Measurements from ENCODE around the gene NUDT22.
A peak's percentile ranks its signal among the peaks of the same experiment; 100 is the strongest.

Gene NUDT22

GRCh38 chr11:64225608-64226506 lies at the start of gene NUDT22, which contains the start of gene TRPT1:
Gene NUDT22 (plus strand): TSS chr11:64226274. CDS start chr11:64226653, 379 bp downstream.
Gene TRPT1 (minus strand): TSS chr11:64226186. CDS start chr11:64225860, 326 bp downstream.
- intact Hi-C loops (cut with DNase I), result no loop called here
- peak; percentile 82 to 97 (median 93) for DNase-seq

GRCh38 chr11:64176751-64177150 lies 49.3 kb upstream of the NUDT22 start:
- intact Hi-C loops (cut with DNase I), result no loop called here
- no peak for DNase-seq

DNA sequence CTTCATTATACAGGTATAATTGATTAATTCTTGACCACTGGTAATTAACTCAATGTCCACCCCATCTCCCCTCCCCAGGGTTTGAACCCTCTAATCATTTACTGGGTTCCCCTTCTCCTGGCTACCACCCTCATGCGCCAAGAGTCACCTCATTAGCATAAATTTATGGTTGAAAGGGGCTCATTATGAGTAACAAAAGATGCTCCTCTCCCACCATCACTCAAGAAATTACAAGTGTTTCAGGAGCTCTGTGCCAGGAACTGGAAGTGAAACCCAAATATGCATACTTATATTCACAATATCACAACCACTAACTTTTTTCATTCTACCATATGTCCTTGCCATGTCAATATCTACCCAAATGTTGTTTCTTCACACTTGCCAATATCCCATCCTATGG lies 47.9 kb upstream of the NUDT22 start:
- no peak for DNase-seq
- intact Hi-C loops (cut with DNase I), result no loop called here

- no peak for DNase-seq
- intact Hi-C loops (cut with DNase I), result no loop called here
Observed at GRCh38 chr11:64178951-64179639, 47.0 kb upstream of the NUDT22 start.

DNA sequence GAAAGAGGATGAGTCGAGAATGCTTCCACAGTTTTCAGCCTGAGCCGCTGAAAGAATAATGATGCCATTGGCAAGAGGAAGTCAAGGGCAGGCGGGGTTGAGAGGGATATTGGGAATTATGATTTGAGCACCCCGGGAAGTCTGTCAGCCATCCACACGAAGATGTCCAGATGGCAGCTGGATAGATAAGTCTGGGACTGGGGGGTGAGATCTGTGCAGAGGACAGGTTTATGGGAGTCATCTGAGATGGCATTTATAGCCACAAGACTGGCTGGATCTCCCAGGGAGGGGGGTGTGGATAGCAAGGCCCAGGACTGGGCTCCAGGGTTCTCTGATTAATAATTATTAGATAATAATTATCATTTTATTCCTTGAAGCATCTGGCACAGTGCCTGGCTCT lies 45.2 kb upstream of the NUDT22 start:
- intact Hi-C loops (cut with DNase I), result no loop called here
- DNase-seq, result peak in 2 of 42 donors; percentile 16 to 19

DNA sequence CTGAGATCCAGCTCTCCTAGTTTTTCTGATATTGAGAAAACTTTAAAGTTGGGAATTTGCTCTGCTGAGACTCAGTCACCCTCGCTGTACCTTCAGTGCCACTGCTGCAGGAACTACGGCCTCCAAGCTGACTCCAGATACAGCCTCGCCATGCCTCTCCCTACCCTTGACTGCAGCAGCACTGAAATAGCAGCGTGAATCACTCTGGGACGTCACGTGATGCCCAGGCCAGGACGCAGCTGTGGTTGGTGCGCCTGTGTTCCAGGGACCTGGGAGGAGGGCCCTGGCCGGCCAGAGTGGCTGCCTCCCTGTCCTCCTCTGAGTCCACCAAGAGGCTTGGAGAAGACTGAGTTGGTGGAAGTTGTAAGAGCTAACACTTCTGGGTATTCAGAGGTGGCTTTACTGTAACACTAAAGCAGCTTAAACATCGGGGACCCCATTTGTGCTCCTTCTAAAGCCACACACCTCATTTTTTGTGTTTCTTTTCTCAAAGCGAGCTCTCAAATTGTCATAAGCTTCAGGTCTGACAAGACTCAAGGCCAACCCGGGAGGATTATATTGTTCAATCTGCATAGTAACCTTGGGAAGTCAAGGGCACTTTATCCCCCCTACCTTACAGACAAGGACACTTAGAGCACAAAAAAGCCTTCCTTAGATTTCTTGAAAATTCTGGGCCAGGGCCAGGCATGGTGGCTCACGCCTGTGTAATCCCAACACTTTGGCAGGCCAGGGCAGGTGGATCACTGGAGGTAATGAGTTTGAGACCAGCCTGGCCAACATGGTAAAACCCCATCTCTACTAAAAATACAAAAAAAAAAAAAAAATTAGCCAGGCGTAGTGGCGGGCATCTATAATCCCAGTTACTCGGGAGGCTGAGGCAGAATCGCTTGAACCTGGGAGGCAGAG lies 44.3 kb upstream of the NUDT22 start:
- intact Hi-C loops (cut with DNase I), result no loop called here
- peak; percentile 88 to 98 (median 95) for DNase-seq

DNA sequence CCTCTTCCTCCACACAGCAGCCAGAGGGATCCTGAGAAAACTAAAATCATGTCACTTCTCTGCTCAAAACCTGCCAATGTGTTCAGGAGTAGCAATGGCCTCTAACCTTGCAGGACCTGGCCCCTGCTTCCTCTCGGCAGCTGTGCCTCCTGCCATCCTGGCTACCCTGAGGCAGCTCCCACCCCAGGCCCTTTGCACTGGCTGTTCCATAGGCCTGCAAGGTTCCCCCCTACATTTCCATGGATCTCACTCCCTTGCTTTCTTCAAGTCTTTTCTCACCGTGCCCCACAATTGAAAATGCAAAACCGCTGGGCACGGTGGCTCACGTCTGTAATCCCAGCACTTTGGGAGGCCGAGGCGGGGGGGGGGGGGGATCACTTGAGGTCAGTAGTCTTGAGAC lies 42.2 kb upstream of the NUDT22 start:
- no peak for DNase-seq
- intact Hi-C loops (cut with DNase I), result no loop called here

GRCh38 chr11:64185175-64185692 lies 40.8 kb upstream of the NUDT22 start:
- intact Hi-C loops (cut with DNase I), result no loop called here

DNA sequence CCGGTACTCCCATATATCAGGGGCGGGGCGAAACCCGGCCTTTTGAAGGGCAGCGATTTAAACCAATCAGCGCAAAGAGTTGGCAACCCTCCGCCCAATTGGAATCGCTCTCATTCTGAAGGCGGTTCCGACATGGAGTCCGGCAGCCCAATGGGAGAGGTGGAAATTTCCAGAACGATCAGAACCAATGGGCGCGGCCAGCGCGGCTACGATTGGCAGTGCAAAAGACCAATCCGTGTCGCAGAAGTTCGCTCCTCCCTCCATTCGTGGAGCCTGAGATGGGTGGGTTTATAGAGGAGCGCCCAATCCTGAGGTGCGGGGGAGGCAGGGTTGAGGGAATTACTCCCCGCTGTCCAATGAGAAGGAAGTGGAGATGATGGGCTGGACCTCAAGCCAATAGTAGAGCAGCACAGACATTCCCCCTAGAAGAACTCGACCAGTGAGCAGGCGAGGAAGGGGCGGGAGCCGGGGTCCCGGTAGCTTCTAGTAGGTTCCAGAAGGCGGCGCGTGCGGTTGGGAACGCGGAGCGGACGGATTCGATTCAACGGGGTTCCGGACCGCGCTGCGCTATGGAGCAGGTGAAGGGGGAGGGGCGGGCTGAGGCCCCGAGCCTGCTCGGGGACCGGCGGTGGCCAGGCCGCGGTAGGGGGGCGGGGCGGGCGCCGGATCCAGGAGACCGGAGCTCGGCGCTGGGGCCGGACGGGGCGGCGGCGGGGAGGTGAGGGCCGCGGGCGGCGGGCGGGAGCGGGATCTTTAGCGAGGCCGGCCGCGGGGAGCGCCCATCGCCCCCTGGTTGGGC lies 40.2 kb upstream of the NUDT22 start, which contains the start of gene STIP1:
TSS of gene STIP1 (plus strand) at position 479 of the 799 bp plus-strand sequence. CDS start at position 570, 91 bp downstream.
- peak; percentile 97 to 100 (median 99) for DNase-seq
- intact Hi-C loops (cut with DNase I), result no loop called here

More at GRCh38 chr11:64185175-64185692, 40.8 kb upstream of the NUDT22 start:
- DNase-seq, result peak in 40 of 42 donors; percentile 73 to 93 (median 84)

GRCh38 chr11:64186492-64187165 lies 39.4 kb upstream of the NUDT22 start:
- intact Hi-C loops (cut with DNase I), result no loop called here
- DNase-seq, result peak in 12 of 42 donors; percentile 17 to 57 (median 35)

GRCh38 chr11:64192434-64192833 lies 33.6 kb upstream of the NUDT22 start:
- no peak for DNase-seq
- intact Hi-C loops (cut with DNase I), result no loop called here

GRCh38 chr11:64196626-64197025 lies 29.4 kb upstream of the NUDT22 start:
- intact Hi-C loops (cut with DNase I), result no loop called here
- DNase-seq, result peak in 5 of 42 donors; percentile 22 to 51 (median 41)

DNA sequence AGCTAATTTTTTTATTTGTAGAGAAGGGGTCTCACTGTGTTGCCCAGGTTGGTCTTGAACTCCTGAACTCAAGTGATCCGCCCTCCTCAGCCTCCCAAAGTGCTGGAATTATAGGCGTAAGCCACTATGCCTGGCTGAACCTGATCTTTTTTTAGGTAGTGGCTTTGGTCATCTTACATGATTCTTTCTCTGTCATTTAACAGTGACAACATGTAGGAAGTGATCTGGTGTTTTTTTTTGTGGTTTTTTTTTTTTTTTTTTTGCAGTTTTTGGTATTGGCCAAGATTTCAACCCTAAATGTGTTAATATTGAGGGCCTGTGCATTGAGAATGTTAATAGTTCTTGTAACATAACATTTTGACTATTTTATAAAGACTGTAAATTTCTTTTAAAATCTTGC lies 27.6 kb upstream of the NUDT22 start:
- intact Hi-C loops (cut with DNase I), result no loop called here
- no peak for DNase-seq

DNA sequence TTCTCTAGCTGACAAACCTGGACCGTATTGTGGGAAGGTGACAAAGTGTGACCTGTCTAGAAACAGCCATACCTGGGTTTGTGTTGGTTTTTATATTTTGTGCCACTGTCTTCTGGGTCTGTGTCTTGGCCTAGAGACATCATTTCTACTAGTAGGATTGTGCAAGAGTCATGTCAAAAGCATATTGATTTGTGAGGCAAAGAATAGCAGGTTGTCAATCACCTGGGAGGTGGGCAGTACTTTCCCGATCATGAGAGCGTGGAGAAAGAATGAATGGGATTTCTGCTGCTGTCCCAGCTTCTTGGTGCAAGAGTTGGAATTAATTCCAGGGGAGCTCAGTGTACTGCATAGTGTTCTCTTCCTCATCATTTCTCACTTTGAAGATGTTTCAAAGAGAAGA lies 24.5 kb upstream of the NUDT22 start:
- intact Hi-C loops (cut with DNase I), result no loop called here
- no peak for DNase-seq

GRCh38 chr11:64202992-64203391 lies 23.1 kb upstream of the NUDT22 start:
- no peak for DNase-seq
- intact Hi-C loops (cut with DNase I), result no loop called here

DNA sequence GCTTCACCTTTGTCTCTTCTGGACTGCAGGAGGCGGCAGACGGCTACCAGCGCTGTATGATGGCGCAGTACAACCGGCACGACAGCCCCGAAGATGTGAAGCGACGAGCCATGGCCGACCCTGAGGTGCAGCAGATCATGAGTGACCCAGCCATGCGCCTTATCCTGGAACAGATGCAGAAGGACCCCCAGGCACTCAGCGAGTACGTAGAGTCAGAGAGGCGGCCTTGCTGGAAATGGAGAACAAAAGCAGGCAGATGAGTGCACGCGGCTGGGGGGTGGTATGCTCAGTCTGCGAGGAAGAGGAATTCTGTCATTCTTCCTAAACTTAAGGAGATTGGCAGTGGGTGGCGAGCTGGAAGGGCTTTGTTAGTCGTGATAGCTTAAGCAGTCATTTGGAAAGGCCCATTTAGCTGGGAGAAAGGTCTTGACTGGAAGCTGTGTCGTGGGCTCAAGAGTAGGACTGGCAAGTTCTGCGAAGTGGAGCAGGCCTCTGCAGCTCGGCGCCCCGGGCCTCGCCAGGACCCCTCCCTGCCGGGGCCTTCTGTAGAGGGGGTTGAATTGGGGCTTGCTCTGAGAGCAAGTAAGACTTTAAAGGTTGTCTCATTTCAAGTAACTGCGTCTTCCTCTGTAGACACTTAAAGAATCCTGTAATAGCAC lies 22.5 kb upstream of the NUDT22 start:
- DNase-seq, result no peak
- intact Hi-C loops (cut with DNase I), result no loop called here

DNA sequence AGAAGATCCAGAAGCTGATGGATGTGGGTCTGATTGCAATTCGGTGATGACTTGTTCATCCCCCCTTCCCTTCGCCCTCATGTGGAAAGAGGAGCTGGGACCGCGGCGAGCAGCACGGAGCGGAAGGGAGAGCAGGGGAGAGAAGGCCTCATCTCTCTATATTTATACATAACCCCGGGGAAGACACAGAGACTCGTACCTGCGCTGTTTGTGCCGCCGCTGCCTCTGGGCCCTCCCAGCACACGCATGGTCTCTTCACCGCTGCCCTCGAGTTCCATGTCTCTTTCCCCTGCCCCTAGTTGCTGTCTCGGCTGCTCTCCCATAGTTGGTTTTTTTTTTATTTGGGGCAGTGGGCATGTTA lies 22.0 kb upstream of the NUDT22 start:
- DNase-seq, result no peak

More for the DNA sequence above, 22.0 kb upstream of the NUDT22 start:
- intact Hi-C loops (cut with DNase I), result no loop called here

Data from head of caudate nucleus (tissue), 42 donors.